ENCODE measurements around the gene BMP10.

The BMP10 gene

DNA sequence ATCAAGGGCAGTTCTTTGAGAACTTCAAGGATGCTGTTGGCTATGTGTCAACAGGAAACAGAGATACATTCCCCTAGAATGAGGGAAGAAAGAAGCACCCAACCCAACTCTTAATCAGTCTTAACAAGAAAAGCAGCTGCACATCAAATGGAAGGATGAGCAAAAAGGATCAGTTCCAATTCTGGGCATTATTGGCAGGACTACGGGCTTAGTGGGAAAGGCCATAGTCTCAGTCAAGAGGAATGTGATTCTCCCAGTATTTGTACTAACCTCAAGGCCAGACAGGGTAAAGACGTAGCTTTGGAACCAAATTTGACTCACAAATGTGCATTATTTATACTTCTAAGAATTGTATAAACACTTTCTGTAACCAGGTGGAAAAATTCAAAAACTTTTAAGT, 18.2 kb downstream of the BMP10 start:
- no peak for DNase-seq (ENCODE audit: low read depth in 2 of 2)

DNA sequence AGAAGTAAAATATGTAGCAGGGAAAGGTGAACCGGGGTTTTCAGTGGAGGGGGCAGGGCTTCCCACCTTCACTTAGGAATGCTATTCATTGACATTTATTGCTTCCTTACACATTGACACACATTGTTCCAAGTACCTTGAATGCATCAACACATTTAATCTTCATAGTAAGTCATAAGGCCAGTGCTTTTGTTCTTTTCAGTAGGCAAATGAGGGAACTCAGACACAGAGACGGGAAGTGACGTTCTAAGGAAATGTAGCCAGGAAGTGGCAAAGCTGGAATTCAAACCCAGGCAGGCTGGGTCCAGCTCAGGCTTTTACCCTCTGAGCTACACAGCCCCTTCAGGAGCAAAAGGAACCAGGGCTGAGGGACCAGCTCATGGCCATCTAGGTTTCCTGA, 20.7 kb downstream of the BMP10 start:
- DNase-seq (ENCODE audit: low read depth in 2 of 2): no peak

DNA sequence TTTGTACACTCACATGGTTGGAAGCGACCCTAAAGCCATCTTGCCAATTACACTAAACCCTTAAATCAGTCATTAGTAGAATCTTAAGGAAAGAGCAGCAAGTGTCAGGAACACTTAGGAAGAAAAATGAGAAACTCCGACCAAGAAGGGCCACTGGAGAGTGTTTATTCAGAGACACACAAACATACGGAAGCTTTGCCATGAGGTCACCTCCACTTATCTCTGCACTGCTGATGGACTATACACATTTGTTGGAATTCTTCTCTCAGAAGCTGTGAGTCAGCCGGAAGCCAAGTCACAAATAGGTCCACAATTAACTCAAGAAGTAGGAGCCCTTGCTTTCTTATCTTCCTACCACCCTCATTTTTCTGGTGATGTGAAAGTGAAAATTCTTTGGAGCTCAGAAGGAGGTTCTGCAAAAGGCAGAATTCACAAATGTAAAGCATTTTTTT, 21.6 kb downstream of the BMP10 start:
- DNase-seq (ENCODE audit: low read depth in 2 of 2): no peak

DNA sequence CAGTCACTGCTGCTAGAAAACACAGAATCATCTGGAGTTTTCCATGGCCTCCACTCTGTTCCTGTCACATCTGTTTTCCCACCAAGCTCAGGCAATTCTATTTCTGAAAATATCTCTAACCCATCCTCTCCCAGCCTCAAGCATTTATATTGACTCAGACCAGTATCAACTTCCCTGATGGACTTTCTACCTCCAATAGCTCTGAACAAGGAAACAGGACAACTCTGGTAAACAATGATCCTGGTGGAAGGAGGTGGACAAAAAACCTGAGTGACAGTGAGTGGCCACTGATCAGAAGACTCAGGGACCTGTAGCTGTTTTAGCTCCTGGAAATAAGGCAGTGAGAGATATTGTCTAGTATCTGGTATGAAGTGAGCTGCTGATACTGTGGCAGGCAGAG, 23.4 kb downstream of the BMP10 start:
- no peak for DNase-seq (ENCODE audit: low read depth in 2 of 2)

DNA sequence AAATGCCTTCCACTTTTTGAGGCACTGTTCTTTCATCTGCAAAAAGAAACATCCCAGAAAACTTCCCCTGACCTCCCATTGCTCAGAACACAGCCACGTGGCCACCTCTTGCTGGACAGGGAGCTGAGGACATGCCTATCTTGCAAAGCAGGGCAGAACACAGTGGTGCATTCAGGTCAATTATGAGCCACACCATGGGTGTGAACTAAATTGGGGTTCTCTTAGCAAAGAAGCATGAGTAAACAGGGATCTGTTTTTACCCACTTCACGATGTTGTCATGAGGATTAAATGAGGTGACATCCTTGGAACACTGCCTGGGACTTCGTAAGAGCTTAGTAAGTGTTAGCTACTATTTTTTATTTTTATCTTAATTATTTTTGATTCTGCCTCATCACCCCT, 25.1 kb downstream of the BMP10 start:
- DNase-seq (ENCODE audit: low read depth in 2 of 2): no peak

DNA sequence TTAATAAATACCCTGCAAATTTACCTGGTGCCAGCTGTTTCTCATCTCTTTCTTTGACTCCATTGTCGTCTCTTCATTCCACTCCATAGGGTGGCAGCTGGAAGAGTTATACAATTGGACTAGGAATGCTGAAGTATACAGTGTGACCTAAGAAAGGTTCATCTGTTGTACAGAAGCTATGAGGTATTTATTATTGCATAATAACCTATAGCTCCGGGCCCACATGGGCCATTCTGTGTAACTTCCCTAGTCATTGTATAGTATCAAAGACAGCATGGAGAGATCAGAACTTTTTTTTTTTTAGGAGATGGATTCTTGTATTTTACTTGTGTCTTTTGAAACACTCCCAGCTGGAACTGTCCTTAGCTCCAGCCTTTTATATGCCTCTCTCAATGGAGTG, 26.2 kb downstream of the BMP10 start:
- no peak for DNase-seq (ENCODE audit: low read depth in 2 of 2)

DNA sequence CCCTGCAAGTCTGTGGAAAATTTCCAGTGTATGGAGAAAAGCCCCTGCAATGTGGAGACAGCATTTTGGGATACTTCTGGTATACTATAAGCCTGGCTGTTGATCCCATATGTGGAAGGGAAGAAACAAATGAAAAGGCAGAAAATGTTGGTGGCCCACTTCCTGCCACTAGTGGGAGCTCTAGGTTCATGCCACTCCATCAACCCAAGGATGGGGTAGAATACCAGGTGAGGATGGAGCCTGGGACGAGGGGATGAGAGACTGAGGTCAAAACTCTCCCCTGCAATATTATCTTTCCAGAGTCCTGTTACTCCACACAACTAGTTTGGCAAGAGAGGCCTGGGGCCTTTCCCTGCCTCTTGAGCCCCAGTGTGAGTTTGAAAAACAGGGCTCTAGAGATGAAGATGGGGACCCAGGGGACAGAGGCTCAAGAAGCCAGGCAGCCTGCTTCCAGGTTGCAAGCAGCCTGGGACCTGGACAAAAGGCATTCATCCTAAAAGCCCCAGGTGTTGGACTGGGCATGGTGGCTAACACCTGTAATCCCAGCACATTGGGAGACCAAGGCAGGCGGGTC, 31.9 kb downstream of the BMP10 start:
- no peak for DNase-seq (ENCODE audit: low read depth in 2 of 2)

DNA sequence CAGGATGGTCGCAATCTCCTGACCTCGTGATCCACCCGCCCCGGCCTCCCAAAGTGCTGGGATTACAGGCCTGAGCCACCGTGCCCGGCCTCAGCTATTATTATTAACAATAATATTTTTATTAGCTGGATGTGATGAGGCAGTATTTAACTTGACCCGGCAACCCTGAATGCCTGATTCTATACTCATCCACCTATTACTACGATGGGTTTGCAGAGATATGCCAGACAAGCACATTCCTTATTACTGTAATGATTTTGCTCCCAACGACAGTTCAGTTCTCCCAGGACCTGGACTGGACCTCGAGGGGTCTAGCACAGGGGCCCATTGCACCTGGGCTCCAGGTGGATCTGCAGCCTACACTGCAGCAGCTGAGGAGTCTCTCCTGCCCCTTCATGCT, 32.6 kb downstream of the BMP10 start:
- DNase-seq (ENCODE audit: low read depth in 2 of 2): no peak

DNA sequence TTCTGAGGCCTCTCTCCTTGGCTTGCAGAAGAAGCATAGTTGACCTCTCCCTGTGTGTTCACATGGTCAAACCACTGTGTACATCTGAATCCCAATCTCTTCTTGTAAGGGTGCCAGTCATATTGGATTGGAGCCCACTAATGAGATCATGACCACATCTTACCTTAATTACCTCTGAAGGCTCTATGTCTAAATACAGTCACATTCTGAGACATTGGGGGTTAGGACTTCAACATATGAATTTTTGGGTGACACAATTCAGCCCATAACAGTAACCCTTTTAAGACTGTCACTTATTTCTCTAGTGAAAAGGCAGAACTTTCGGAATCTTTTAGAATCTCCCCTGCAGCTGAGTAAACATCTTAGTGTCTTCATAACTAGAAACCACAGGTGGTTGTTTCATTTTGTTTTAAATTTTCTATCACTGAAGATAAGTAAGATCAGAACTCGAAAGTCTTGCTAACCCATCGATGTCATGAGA, 33.3 kb downstream of the BMP10 start:
- no peak for DNase-seq (ENCODE audit: low read depth in 2 of 2)

DNA sequence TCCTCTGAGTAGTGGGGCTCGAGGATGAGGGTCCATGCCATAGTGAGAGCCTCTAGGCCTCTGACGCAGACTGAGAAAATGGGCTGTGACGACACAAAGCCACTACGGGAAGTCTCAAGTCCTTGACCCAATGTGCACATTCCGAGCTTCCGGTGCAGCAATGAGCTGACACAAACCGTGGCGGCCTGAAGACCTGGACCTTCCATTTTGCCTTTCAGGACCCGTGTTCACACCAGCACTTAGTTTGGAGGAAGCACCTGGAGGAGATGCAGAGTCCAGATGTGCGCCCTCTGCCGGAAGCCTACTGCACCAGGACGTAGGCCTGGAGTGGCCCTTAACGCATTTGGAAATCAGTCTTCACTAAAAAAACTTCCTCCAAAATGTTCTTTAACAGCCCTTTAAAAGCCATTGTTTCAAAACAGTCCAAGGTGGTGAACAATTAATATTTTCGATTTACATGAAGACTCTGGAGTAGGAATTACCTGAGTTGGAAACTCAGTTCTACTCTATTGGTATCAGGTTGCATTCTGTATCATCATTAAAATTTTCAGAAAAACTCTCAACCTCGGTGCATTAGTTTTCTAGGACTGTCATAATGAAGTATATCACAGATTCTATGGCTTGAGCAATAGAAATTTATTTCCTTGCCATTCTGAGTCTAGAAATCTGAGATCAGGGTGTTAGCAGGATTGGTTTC, 33.9 kb downstream of the BMP10 start:
- peak; percentile 29 to 55 for DNase-seq (ENCODE audit: low read depth in 2 of 2)

DNA sequence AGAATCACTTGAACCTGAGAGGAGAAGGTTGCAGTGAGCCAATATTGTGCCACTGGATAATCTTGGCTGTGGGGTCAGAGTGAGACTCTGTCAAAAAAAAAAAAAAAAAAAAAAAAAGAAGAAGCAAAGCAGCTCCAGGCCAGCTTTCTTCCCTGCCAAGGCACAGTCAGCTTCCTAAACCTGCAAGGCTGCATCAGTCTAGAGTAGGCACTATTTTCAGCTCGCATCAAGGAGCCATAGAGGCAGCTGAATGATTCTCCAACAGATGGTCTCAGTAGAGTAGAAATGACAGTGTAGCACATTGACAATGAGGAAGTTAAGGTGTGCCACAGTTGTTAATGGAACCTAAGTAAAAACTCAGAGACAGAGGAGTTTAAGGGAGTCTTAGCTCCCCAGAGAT, 35.6 kb downstream of the BMP10 start:
- DNase-seq (ENCODE audit: low read depth in 2 of 2): no peak

DNA sequence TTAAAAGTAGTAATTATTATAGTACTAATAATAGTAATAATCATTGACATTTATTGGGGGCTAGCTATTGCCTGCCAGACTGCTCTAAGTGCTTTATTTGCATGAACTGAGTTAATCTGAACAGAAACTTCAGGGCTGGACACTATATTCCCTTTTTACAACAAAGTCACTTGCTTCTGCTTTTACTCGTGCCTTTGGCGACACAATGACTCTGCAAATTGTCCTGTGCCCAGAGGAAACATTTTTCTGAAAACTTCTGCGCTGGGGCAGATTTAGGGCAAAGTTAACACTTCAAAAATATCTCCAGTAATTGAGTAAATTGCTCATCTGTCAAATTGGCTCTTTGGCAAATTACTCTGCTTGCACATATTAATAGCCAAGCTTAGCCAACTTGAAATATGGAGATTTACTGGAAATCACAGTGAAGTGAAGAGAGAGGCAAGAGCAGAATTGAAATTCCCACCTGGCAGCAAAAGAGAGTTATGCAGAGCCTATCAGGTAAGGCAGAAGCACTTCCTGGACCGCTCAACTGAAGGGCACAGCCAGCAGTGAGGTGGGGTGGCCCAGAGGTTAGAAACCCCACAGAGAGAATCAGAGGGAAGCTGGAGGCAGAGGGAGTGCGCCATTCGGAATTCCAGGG, 36.3 kb downstream of the BMP10 start:
- no peak for DNase-seq (ENCODE audit: low read depth in 2 of 2)

DNA sequence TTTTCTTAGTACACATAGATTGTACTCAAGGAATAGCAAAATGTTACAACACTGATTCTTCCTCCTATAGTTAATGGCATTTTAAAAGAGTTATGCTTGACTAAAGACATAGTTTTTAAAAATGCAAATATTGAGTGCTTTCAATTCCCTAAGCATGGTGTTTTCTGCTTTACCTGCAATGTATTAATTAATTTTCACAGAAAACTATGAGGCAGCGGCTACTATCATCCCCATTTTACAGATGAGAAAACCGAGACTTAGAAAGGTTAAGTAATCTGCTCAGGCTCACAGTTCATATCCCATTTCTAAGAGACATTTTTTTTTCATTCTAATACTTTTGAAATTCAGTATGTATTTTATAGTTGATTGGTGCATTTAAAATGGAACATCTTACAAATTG, 38.0 kb downstream of the BMP10 start:
- DNase-seq (ENCODE audit: low read depth in 2 of 2): no peak

DNA sequence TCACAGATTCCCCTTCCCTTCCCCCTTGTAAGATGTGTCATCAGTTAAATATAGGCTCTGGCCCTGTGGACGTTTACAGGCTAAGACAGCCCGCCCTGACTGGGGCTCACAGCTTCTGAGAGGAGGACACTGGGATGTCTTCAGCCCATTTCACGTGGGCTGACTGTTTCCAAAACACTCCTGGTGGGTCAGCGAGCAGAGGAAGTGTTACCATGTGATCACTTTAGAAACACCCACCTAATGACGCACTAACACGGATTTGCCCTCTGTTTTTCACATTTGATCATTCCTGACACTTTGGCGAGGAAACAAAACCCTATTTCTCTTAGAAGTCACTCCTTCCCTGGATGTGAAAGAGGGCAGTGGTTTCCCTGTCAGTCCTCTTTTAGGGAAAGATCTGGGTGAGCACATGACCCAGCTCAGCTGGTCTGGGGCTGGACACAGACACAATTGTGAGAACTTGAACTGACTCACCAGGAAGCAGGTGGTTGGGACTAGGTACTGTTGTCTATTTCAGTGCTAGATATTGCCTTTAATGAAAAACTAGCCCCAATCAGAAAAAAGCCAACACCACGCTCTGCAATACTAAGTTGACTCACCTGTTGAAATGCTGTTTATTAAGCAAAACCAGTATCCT, 38.8 kb downstream of the BMP10 start:
- peak; percentile 26 to 45 for DNase-seq (ENCODE audit: low read depth in 2 of 2)

DNA sequence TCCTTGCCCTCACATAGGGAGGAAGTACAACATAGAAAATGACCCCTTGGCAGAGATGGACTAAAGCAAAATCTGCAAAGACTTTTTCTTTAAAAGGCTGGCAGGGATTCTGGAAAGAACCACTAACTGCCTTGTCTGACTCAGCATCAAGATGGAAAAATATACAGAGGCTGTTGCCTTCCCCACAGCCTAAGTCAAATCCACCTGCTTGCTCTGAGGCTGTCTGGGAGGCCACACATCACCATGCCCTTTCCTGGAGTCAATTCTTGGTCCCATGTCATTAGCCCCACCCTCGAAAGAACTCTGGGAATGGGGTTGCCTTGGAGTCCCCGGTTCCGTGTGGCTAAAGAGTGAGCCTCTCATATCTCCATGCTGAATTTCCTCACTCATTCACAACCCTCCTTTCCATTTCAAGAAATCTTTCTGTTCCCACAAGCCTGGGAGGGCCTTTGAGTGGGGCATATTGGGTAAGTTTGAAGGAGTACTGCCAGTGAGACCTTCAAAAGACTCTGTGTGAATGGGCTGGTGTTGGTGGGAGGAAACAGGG, 39.4 kb downstream of the BMP10 start:
- DNase-seq (ENCODE audit: low read depth in 2 of 2): no peak

DNA sequence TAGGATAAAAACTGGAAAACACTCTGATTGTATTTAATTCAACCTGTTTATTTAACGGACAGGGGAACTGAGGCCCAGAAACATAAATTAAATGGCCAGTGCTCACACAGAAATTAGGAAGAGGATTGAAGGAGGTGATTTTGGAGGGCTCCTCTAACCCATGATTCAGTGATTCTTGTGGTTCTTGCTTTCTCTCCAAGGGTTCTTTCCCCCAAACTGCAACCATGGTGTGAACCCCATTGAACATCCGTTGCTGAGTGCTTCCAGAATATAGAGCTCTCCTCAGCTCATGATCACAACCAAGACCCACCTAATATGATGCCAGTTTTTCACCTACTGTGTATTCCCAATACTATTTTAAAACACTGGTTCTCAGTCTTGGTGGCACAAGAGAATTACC, 41.4 kb downstream of the BMP10 start:
- DNase-seq (ENCODE audit: low read depth in 2 of 2): no peak

DNA sequence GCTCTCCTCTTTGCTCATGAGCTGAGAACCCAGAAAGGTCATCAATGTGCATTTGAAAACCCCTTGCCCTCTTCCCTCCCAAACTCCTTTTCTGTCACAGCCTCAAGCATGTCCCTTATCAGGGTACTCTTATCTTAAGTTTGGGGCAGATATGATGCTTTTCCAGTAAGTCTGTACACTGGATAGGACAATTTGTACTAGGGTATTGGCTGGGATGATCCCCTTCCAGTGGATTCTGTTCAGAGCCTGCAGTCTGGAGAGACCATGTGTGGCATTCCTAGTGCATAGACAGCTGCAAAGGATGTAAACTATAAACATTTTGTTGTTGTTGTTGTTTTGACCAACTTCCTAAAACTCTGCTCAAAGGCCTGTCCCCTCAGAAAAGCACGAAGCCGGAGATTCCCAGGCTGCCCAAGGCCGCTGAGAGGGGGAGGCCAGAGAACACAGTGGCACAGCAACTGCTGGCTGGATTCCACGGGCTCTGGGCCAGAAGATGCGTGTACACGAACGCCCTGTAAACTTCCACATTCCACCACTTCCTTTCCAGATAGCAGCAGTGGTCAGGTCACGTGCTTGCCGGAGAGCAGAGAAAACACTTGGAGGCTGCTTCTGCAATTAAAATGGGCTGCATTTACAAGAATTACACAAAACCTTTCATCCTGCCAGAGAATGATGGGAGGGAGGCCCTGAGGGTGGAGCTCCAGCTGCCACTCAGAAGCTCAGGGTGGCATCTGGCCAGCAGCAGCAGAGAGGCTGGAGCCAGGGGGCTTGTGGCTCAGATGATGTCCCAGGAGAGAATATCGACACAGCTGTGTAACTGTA, 42.1 kb downstream of the BMP10 start:
- DNase-seq (ENCODE audit: low read depth in 2 of 2): peak in 1 of 2 donors; percentile 35

DNA sequence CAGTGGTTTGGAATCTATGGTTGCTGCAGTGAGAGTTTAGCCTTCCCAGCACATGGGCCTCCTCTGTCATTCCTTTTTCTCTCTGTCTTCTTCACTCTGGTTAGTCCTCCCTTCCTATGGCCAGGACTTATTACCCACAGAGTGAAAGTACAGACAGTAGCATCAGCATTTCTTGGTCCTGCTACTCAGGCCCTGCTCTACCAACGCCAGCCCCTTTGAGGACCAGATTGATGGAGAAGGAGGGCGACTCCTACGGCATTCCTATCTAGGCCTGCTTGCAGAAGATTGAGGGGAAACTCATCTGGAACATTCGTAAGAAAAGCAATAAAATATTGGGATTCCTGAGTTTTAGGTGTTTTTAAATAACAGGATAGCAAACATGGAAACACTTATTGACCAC, 43.5 kb downstream of the BMP10 start:
- no peak for DNase-seq (ENCODE audit: low read depth in 2 of 2)

DNA sequence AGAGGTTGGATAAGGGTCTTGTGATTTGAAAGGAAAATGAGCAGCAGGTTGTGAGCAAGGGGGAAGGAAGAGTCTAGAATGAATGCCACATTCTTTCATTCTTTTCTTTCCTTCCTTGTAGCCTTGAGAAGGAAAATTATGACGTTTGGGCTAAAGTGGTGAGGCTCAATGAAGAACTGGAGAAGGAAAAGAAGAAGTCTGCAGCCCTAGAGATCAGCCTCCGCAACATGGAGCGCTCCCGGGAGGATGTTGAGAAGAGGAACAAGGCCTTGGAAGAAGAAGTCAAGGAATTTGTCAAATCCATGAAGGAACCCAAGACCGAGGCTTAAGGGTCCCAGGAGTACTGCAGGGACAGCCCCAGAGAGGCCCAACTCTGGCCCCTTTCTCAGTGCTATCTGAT, 45.3 kb downstream of the BMP10 start:
- no peak for DNase-seq (ENCODE audit: low read depth in 2 of 2)

DNA sequence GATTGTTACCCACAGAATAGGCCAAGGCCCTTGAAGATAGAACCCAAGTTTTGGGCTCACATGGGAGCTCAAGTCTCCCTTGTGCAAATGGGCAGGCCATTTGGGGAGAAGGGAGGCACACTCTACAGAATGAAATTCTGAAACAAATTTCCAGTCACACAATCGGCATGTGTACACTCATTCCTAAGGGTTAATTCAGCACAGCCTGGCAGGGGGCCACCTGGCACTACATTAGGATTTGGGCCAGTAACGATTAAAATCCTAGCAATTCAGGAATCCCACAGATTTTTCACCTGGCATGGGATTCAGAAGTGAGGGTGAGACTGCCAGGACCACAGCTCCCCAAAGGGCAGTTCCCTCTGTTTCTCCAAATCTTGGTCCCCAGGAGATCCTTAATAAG, 46.4 kb downstream of the BMP10 start:
- DNase-seq (ENCODE audit: low read depth in 2 of 2): no peak

DNA sequence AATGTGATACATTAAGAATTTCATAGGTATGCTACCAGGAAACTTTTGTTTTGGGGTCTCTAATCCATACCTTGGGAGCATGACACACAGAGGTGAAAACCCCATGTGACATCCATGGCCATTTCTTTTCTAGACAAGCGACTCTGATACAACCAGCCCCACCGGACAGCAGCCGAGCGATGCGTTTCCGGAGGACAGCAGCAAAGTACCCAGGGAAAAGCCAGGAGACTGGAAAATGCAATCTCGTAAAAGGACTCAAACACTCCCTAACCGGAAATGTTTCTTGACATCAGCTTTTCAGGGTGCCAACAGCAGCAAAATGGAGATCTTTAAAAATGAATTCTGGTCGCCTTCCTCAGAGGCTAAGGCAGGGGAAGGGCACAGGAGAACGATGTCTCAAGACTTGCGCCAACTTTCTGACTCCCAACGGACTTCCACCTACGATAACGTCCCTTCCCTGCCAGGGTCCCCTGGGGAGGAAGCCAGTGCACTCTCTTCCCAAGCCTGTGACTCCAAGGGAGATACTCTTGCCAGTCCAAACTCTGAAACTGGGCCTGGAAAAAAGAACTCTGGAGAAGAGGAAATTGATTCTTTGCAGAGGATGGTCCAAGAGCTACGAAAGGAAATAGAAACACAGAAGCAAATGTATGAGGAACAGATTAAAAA, 48.9 kb downstream of the BMP10 start:
- no peak for DNase-seq (ENCODE audit: low read depth in 2 of 2)

All from activated CD8-positive, alpha-beta memory T cell treated with anti-CD3 and anti-CD28 coated beads for 4 hours (primary cell).